GM19239 (cell line): ENCODE results near the gene GNB1L.
A peak's percentile ranks its signal among the peaks of the same experiment; 100 is the strongest.

ENCODE experiments used
- DNase-seq: peaks from one replicate; pipeline ENCODE4 v3.0.0; 2011; ENCODE audit warnings: low spot score; ENCODE audit not compliant: insufficient read length
- FAIRE-seq: peaks from 2 replicates; lab custom pipeline; 2011; peaks lifted over from hg19 to GRCh38; lab: Jason Lieb, UNC

Gene GNB1L

DNA sequence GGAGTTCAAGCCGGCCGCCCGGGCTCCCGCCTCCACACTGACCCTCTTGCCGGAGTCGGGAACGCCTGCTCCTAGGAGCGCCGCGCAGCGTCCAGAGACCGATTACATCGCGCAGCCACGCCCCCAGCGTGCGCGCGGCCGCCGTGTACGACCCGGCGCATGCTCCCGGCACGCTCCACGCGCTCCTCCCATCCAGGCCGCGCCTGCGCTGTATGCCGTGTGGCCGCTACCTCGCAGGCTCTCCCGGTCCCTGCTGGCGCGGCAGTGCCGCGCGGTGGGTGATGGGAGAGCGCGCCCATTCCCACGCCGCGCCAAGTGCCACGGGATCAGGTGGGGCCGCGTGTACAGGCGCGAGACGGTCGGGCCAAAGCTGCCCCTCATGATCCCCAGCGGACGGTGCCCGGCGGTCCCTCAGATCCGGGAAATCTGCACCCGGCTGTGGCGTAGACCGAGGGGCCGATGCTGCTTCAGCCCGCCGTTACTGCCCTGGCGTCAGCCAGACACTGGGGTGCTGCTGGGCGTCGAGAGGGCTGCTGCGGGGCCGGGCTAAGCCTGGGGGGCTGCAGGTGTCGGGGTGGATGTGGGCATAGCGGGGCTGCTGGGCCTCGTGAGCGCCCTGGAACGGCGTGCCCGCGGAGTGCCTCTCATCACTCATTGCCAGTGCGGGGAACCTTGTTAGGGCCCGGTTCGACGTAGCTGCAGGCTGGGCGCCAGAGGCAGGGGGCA is at the start of gene GNB1L, which contains the start of gene RTL10:
GNB1L (minus strand) TSS at position 97 of the 726 bp plus-strand sequence. CDS start 33,519 bp downstream, outside the sequence.
RTL10 (minus strand) TSS at position 97 of the 726 bp plus-strand sequence. CDS start 2,613 bp downstream, outside the sequence.
- peak; percentile 82 for FAIRE-seq
- peak; percentile 94 for DNase-seq

- FAIRE-seq: no peak
- DNase-seq: no peak
Observed at GRCh38 chr22:19904174-19904856, 49.6 kb upstream of the GNB1L start.

DNA sequence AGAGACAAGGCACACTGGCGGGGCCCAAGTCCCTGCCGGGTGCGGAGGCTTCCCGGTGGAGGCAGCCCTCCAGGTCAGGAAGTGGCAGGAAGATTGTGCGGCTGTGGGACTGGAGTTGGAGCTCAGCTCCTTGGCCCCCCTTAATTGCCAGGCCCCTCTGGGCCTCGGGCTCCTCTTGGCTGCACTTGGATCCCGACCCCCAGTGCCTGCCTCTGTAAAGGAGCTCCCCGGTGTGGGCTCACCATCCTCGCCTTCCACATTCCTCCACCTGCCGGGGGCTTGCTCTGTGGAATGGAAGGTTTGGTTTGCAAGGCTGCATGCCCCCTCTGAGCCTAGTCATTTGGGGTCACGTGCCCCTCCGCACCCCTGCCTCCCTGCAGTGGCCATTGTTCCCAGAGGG is 48.8 kb upstream of the GNB1L start:
- no peak for DNase-seq
- no peak for FAIRE-seq

- FAIRE-seq (no peak), DNase-seq (no peak)
Observed at GRCh38 chr22:19903031-19903430, 48.4 kb upstream of the GNB1L start.

DNA sequence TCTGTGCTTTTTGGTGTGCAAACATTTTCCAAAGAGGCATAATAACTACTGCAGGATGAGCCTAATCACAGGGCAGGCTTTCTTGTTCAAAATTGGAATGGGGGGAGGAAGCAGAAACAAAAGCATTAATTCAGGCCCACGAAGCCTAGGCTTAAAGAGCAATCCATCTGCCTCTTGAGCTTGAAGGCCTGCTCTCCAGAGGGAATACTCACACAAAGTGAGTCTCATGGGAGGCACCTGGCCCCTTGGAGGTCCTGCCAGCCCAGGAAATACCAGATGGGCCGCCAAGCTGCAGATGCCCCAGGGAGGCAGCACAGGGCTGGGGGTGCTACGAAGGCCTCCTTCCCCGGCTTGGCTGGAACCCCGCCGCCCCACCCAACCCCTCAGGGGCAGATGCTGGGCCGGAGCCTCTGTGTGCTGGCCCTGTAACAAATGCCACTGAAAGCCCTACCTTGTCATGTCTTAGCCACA is 47.6 kb upstream of the GNB1L start:
- DNase-seq: no peak
- FAIRE-seq: no peak

DNA sequence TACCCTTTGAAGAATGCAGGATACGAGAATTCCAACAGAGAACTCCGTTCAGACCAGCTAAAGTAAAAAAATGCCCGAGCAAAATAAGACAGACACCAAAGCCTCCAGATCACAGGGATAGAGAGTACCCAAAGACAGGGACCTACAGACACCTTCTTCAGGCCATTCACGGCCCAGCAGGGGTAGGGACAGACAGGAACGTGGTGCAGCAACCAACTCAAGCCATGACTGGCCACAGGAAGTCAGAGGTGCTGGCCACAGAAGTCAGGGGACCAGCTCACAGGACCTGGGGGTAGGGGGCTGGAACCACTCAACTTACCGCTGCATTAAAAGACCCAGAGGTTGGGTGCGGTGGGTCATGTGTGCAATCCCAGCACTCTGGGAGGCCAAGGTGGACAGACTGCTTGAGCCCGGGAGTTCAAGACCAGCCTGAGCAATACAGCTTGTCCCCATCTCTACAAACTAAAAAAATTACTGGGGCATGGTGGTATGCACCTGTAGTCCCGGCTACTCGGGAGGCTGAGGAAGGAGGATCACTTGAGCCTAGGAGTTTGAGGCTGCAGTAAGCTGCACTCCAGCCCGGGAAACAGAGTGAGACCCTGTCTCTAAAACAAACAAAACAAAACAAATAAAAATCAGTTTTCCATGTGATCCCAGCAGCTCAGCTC is 47.0 kb upstream of the GNB1L start:
- DNase-seq: no peak

GRCh38 chr22:19900707-19901436 is 46.2 kb upstream of the GNB1L start:
- no peak for DNase-seq
- no peak for FAIRE-seq

More for the DNA sequence above, 47.0 kb upstream of the GNB1L start:
- FAIRE-seq: no peak

DNA sequence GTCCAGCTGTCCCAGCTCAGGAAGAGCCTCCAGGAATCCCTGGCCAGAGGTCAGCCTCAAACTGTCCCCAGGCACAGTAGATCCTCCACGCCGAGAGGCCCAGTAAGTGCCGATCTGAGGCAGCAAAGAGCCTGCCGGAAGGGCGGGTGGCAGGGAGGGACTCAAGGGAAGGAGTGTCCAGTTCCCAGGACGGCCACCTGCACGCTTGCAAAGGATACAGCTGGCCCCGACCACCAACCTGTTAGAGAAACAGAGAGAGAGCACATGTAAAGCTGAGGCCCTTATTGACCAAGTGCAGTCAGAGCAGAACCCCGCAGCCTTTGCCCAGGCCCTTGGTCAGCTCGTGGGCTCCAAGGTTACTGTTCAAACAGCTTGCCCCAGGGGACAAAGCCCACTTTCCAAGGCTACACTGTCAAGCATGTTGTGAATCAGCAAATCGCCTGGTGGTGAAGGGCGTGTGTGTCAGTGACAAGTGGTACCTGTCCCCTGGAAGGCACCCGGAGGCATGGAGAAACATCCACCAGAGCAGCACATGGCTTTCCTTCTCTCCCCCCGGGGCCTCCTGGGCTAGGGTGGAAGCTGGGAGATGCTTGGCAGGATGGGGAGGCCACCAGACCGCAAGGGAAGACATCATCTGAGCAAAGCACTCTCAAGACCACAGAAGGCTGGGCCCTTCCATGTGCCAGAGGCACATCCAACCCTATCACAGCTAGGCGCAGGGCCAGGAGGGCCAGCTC is 44.3 kb upstream of the GNB1L start:
- no peak for FAIRE-seq
- no peak for DNase-seq

DNA sequence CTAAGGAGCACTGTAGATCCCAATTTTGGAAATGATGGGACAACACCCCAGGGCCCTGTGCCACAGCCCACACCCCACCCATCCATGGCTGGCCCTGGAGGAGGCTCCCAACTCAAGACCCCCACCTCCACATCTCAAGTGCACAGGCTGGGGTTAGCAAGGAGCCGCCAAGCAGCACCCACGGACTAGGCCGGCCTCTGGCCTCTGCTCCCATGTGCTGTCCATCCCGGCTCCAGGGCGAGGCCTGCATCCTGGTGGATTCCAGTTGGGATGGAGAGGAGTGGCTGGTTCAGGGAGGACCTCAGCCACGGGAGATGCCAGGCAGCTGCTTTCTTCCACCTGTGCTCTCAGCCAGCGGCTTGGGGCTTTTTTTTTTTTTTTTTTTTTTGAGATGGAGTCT is 43.5 kb upstream of the GNB1L start:
- DNase-seq (no peak), FAIRE-seq (no peak)

DNA sequence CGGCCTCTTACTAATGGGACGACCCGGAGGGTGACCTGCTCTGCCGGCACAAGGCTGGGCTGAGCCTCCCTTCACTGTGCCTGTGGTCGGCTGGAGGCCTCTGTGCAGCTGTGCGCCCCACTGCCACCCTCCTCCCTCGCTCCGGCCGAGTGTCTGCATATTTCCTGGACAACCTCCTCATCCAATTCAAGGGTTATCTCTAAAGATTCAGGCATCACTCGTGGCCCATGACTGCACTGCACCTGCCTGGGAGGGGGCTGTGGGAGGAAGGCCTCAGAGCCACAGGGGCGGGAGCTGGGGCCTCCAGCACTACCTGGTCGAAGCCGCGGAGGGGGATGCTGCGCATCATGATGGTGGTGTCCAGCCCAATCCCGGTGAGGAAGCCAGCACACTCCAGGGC is 43.1 kb upstream of the GNB1L start:
- FAIRE-seq: no peak
- DNase-seq: no peak

DNA sequence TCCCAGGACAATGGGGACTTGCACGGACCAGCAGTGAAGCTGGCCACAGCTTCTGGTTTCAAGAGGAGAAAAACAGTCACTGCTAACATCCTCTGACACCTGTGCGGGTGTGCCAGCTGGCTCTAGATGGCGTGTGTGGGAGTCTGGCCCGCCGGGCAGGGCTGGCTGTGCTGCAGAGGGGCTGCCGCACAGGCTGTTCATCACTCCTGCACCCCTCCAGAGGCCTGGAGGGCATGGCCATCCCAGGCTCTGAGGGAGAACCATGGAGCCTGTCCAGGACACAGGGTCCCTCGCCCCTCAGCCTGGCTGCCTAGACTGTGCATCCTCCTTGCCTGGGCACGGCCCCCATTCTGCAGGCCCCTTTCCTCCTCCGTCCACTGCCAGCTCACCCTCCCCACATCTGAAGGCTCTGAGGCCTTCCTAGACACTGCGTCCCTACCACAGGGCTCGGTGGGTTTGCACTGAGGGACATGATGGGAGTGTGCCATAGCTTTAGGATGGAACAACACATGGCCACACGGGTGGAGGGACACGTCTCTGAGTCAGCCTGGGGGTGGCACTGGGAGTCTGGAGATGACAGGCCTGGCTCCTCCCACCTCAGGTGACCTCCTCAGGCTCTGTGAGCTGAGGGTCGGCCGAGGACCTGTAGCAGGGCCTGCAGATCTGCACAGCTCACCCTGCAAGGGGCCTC is 42.1 kb upstream of the GNB1L start:
- DNase-seq (no peak), FAIRE-seq (no peak)

- no peak for DNase-seq
- no peak for FAIRE-seq
Observed at GRCh38 chr22:19895160-19895849, 40.6 kb upstream of the GNB1L start.

DNA sequence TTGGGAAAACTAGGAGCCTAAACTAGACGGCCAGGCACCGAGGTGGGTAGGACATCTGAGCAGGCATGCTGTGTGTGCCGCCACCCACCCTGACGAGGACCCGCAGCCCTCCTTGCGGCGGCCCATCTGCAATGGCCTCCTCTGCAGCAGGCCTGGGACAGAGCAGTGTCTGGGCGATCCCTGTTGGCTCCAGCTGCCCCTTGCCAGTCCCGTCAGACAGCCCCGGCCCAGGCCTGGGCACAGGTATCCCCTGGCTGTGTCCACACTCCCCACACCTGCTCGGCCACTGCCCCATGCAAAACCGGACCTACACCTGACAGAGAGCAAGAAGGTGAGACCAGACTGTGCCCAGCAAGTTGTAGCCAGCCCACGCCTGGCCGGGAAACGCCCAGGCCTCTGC is 38.7 kb upstream of the GNB1L start:
- no peak for DNase-seq
- no peak for FAIRE-seq

GRCh38 chr22:19892925-19893324 is 38.3 kb upstream of the GNB1L start:
- no peak for DNase-seq
- no peak for FAIRE-seq

GRCh38 chr22:19892257-19892879 is 37.7 kb upstream of the GNB1L start:
- DNase-seq: peak; percentile 50
- FAIRE-seq: peak; percentile 57

- peak; percentile 91 for FAIRE-seq
Observed at GRCh38 chr22:19891317-19892256, 36.9 kb upstream of the GNB1L start.

More at GRCh38 chr22:19891317-19892256, 36.9 kb upstream of the GNB1L start:
- DNase-seq: peak; percentile 89
